Colonic mucosa (tissue), 4 donors: Measurements from ENCODE around the gene RIPOR2. TPM values are rescaled to one million over a fixed set of nuclear protein-coding genes. Genes with fewer than 3 reads are reported as not detected.

ENCODE experiments used
- DNase-seq: peaks from one replicate; pipeline ENCODE4 v3.0.0-alpha.2; 2020
- H3K27ac ChIP-seq: fragments of 200-600 bp; one replicate; pipeline ENCODE4 v1.8.0; 2021
- H3K27me3 ChIP-seq: fragments of 200-600 bp; one replicate; pipeline ENCODE4 v1.8.0; 2021
- H3K36me3 ChIP-seq: fragments of 200-600 bp; one replicate; pipeline ENCODE4 v1.8.0; 2021
- H3K4me1 ChIP-seq: fragments of 200-600 bp; one replicate; pipeline ENCODE4 v1.8.0; 2021; ENCODE audit warnings: mild to moderate bottlenecking
- H3K4me3 ChIP-seq: fragments of 200-600 bp; one replicate; pipeline ENCODE4 v1.8.0; 2021
- H3K9ac ChIP-seq, 2 donors: one replicate each; pipeline ENCODE4 v1.7.0; 2013; ENCODE audit warnings: control low read depth in 2 of 2, low read depth in 2 of 2, low read length in 2 of 2
- H3K9me3 ChIP-seq: fragments of 200-600 bp; one replicate; pipeline ENCODE4 v1.8.0; 2021
- intact Hi-C: fragments of 100-400 bp; cut with DNase I; formaldehyde crosslinking; loops from one replicate; pipeline ENCODE4 v1.14.1; 2022
- total RNA-seq, 2 donors: library from RNA; stranded (reverse); fragmentation: NEBNext Ultra II Directional in 1 of 2; extraction: Animal tissue kit (Norgen Biotek cat#: 25700) in 1 of 2; gene quantifications; one replicate each; pipeline ENCODE4 v1.2.1, GENCODE V29; 2021
- TF ChIP-seq, protein P1 (sequence below): fragments of 200-600 bp; IDR thresholded peaks from one replicate; pipeline ENCODE4 v1.8.0; 2022; ENCODE audit warnings: antibody characterized with exemption, mild to moderate bottlenecking
- donor health status: healthy.
- donor health status: DM: no; HTN: no; CAD: no.
- donor health status: DM: no; HTN: no; CAD: no.

RIPOR2 gene
- total RNA-seq, 2 donors from 2014 or later: 1.8 to 2.0 TPM

DNA sequence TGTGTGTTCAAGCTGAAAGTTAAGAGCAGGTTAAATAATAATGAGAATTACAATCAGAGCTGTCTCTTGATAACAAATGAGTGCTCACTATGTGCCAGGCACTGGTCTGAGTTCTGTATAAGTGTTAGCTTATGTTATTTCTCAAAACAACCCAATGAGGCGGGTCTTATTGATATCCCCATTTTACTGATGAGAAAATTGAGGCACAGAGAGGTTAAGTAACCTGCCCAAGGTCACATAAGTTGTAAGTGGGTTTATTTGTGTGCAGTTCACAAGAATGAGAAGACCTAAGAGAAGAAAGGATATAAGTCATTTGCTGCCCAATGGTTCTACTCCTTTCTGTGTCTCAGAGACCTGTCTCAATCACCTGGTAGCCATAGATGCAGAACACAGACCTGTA lies 103.0 kb downstream of the RIPOR2 start:
- Histone ChIP-seq H3K9me3 (no peaks in the 10 kb centered on the region), H3K27me3 (no peaks in the 10 kb centered on the region), H3K4me3 (no peak overlapping the region), H3K27ac (no peak overlapping the region), H3K36me3 (no peaks in the 10 kb centered on the region), H3K9ac (no peak overlapping the region), H3K4me1 (no peaks in the 10 kb centered on the region)
- DNase-seq: no peak
- intact Hi-C loops: no loop called here
- TF ChIP-seq, protein P1, sequence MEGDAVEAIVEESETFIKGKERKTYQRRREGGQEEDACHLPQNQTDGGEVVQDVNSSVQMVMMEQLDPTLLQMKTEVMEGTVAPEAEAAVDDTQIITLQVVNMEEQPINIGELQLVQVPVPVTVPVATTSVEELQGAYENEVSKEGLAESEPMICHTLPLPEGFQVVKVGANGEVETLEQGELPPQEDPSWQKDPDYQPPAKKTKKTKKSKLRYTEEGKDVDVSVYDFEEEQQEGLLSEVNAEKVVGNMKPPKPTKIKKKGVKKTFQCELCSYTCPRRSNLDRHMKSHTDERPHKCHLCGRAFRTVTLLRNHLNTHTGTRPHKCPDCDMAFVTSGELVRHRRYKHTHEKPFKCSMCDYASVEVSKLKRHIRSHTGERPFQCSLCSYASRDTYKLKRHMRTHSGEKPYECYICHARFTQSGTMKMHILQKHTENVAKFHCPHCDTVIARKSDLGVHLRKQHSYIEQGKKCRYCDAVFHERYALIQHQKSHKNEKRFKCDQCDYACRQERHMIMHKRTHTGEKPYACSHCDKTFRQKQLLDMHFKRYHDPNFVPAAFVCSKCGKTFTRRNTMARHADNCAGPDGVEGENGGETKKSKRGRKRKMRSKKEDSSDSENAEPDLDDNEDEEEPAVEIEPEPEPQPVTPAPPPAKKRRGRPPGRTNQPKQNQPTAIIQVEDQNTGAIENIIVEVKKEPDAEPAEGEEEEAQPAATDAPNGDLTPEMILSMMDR: no peak

GRCh38 chr6:24831771-24832716 lies 103.7 kb downstream of the RIPOR2 start:
- H3K27me3 ChIP-seq: no peaks in the 10 kb centered on the region
- H3K36me3 ChIP-seq: no peaks in the 10 kb centered on the region
- H3K9me3 ChIP-seq: no peaks in the 10 kb centered on the region
- no peaks in the 10 kb centered on the region for H3K4me1 ChIP-seq
- H3K4me3 ChIP-seq: no peak overlapping the region
- H3K27ac ChIP-seq: no peak overlapping the region
- H3K9ac ChIP-seq: no peak overlapping the region
- TF ChIP-seq, protein P1: no peak
- DNase-seq: no peak
- intact Hi-C loops: no loop called here

DNA sequence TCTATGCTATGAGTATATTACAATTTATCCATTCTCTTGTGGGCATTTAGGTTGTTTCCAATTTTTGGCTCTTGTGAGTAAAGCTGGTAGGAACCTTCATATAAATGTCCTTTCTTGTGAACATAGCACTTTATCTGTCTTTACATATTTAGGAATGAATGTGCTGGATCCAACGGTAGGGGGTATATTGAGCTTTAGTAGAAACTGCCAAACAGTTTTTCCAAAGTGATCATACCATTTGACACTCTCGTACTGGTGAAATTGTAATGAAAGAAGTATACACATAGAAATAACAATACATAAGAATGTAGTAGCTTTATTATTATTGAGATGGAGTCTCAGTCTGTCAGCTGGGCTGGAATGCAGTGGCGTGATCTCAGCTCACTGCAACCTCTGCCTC lies 106.1 kb downstream of the RIPOR2 start:
- Histone ChIP-seq H3K36me3 (no peaks in the 10 kb centered on the region), H3K27ac (no peak overlapping the region), H3K4me3 (no peak overlapping the region), H3K9ac (no peak overlapping the region), H3K4me1 (no peaks in the 10 kb centered on the region), H3K27me3 (no peaks in the 10 kb centered on the region), H3K9me3 (no peaks in the 10 kb centered on the region)
- intact Hi-C loops: no loop called here
- DNase-seq: no peak
- TF ChIP-seq, protein P1: no peak

- intact Hi-C loops: no loop called here
- TF ChIP-seq, protein P1: no peak
- H3K4me3 ChIP-seq: no peak overlapping the region
- H3K4me1 ChIP-seq: no peaks in the 10 kb centered on the region
- DNase-seq: no peak
- no peaks in the 10 kb centered on the region for H3K27me3 ChIP-seq
- no peak overlapping the region for H3K27ac ChIP-seq
- no peaks in the 10 kb centered on the region for H3K36me3 ChIP-seq
- no peaks in the 10 kb centered on the region for H3K9me3 ChIP-seq
- H3K9ac ChIP-seq: no peak overlapping the region
These were observed 107.8 kb downstream of the RIPOR2 start for GRCh38 chr6:24827970-24828369.

- Histone ChIP-seq H3K36me3 (no peaks in the 10 kb centered on the region), H3K9ac (no peak overlapping the region), H3K27ac (no peak overlapping the region), H3K27me3 (no peaks in the 10 kb centered on the region), H3K4me3 (no peak overlapping the region), H3K9me3 (no peaks in the 10 kb centered on the region), H3K4me1 (no peaks in the 10 kb centered on the region)
- intact Hi-C loops: no loop called here
- DNase-seq: no peak
- TF ChIP-seq, protein P1: no peak
These were observed 108.6 kb downstream of the RIPOR2 start for GRCh38 chr6:24827162-24827561.
